Left forelimb (tissue), 1 donor: ENCODE measurements around the gene HMCN2.

Source experiments
- DNase-seq: peaks from one replicate; pipeline ENCODE4 v3.0.0-alpha.2; 2018; ENCODE audit warnings: low spot score

Gene HMCN2

DNA sequence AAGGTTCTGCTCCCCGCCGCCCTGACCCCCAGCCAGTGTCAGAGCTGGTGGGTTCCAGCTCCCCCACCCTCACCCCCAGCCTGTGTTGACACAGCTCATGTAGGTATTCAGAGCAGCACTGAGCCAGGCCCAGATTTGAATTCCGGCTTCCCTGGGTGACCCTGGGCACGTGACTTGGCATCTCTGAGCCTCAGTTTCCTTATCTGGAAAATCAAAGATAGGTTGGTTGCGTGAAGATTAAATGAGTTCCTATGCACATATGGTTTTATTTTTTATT is 42.0 kb downstream of the HMCN2 start:
- no peak for DNase-seq

DNA sequence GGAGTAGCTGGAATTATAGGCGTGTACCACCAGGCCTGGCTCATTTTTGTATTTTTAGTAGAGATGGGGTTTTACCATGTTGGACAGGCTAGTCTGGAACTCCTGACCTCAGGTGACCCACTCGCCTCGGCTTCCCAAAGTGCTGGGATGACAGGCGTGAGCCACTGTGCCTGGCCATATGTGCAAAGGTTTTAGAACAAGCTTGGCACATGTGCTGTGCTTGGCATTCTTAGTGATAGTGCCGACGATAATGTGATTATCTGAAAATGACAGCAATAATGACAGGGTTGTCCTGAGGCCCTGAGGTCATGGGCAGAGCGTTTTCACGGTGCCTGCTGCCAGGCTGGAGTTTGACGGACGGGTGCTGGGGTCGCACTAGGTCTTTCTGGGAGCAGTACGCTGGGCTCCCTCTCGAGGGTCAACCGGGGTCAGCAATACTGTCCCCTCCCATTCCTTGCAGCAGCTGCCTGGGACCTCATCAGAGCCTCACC is 42.6 kb downstream of the HMCN2 start:
- no peak for DNase-seq

GRCh38 chr9:130309689-130310455 is 44.3 kb downstream of the HMCN2 start:
- DNase-seq: no peak

- DNase-seq: no peak
These were observed 44.9 kb downstream of the HMCN2 start for GRCh38 chr9:130310456-130310855.

DNA sequence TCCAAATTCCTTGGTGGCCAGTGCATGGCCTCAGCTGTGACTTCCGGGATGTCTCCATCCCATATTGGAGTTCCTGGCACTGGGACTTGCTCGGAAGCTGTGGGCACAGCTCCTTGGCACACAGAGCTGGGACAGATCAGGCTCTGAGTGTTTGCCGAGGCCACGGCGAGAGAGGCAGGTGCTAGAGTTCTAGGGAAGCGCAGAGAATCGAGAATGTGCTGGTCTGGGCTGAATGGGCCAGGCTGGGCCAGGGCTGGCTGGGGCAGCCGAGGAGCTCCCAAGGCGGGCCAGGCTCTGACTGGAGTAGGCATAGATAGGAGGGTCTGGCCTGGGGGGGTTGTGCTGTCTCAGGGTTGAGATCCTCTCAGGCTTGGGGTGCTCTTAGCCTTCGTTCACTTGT is 45.4 kb downstream of the HMCN2 start:
- no peak for DNase-seq

DNA sequence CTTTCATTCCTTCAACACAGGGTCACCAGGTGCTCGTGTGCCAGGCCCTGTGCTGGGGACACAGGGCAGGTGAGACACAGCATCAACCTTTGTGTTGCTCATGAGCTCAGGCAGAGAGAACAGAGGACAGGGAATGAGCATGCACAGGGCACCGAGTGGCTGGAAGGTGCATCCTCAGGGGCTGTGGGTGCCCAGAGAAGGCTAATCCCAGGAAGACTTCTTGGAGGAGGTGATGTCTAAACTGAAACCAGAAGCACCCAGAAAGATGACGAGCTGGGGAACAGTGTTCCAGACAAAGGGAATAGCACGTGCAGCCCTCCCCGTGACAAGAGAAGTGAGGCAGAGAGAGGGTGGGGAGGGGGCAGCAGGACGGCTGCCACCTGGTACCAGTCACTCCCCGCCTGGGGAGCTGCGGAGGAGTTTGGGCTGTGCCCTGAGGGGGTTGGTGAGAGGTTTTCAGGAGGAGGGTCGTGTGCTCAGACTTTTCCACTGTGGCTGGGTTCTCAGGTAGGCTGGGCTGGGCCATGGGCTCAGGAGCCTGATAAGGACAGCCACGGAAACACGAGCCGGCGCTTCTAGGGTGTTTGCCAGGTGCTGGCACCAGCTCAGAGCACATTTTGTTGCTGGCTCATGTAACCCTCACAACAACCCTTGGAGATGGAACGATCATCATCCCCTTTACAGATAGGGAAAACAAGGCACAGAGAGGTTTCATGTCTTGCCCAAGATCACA is 46.0 kb downstream of the HMCN2 start:
- DNase-seq: no peak

DNA sequence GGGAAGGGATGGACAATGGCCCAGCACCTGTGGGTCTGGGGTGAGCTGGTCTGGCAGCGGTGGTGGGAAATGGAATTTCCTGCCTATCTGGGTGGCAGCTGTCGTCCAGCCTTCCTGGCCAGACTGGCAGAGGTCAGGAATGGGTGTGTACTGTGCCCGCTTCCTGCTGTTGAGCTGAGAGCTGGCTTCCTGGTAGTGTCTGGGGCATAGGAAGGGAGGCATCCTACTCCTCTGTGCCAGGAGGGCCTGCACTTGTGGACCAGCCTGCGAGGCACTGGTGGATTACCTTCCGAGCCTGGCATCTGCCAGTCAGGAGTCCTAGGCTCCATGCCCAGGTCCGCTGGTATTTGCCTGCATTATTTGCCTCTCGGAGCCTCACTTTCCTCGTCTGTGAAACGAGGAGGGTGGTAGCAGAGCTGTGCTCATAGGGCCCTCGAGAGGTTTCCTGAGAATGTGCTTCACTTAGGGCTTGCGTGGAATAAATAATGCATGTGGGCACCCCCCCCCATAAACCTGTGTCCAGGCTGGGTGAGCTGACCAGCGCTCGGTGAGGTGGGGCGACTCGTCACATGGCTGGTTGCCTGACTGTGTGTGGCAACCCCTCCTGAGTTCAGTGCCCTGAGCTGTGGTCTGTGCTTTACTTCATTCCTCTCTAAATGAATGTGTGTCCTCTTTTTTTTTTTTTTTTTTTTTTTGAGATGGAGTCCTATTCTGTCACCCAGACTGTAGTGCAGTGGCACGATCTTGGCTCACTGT is 47.7 kb downstream of the HMCN2 start:
- DNase-seq: no peak

DNA sequence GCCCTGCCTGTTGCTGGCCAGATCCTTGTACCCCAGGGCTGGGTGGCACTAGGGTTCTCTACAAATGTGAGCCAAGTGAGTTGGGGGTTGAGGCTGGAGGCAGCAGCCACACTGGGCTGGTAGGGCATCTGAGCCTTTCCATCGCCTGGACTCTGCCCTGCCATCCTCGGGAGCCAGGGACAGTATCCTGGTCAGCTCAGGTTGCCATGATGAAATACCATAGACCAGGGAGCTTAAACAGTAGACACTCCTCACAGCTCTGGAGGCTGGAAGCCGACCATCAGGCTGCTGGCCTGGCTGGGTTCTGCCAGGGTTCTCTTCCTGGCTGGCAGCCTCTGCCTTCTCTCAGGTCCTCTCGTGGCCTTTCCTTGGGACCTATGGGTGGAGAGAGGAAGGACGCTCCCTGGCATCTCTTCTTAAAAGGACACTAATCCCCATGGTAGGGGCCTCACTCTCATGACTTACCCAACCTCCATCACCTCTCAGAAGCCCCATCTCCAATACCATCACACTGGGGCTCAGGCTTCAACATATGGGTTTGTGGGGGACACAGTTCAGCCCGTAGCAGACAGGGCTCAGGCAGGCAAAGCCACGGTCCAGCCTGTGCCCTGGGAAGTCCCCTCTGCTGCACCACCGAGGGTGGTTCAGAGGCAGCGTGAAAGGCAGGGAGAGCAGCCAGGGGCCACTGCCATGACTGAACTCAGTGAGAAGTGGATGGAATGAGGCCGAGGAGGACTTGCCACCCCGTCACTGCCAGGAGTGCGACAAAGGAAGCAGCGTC is 50.1 kb downstream of the HMCN2 start:
- DNase-seq: no peak

DNA sequence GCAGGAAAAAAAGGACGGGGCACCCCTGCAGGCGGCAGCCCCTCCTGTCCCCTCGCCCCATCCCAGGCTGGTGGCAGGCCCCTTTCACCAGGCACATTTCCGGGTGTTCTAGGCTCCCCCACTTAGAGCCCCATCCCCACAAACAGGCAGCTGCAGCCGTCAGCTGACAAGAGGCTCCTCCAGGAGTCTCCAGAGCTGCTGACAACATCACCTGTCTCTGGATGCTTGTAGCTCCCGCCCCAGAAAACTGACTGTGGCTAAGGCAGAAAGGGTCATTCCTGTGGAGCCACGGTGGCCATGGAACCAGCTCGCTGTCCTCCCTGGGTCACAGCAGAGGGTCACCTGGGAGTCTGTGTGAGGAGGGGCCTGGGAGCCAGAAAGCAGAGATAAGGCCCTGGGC is 50.9 kb downstream of the HMCN2 start:
- no peak for DNase-seq

GRCh38 chr9:130319300-130319699 is 53.7 kb downstream of the HMCN2 start:
- DNase-seq: no peak

DNA sequence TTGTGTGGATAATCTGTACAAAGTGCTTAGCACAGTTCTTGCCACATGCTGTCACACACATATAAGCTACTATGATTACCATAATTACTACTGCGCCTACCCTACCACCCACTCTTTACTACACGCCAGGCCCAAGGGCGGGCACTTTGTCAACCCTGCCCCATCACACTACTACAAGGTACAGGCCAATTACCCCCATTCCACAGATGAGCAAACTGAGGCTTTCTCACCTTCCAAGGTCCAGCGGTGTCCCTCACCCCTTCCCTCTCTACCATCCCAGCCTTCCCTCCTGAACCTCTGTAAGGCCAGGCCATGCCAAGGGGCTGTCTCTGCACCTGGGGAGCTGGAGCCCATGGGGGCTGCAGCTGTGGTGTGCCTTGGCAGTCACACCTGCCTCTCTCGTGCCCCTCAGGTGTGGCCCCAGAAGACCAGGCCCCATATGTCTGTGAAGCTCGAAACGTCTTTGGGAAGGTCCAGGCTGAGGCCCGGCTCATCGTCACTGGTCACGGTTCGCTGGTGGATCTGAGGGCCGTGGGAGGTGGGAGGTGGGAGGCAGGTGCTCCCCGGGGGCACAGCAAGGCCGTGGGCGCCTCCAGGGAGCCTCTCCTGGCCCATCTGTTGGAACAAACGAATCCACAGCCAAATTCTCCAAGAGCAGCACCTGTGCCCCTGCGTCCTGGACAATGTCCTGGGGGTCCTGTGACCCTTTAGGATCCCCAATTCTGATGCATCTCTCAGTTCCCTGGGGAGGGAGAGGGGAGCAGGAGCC is 54.6 kb downstream of the HMCN2 start:
- DNase-seq: no peak

GRCh38 chr9:130320723-130321481 is 55.3 kb downstream of the HMCN2 start:
- DNase-seq: no peak

- DNase-seq: no peak
These were observed 56.0 kb downstream of the HMCN2 start for GRCh38 chr9:130321539-130321938.

- DNase-seq: no peak
These were observed 57.6 kb downstream of the HMCN2 start for GRCh38 chr9:130323051-130323745.

GRCh38 chr9:130325921-130326320 is 60.4 kb downstream of the HMCN2 start:
- no peak for DNase-seq

- DNase-seq: no peak
These were observed 61.7 kb downstream of the HMCN2 start for GRCh38 chr9:130327070-130327780.

DNA sequence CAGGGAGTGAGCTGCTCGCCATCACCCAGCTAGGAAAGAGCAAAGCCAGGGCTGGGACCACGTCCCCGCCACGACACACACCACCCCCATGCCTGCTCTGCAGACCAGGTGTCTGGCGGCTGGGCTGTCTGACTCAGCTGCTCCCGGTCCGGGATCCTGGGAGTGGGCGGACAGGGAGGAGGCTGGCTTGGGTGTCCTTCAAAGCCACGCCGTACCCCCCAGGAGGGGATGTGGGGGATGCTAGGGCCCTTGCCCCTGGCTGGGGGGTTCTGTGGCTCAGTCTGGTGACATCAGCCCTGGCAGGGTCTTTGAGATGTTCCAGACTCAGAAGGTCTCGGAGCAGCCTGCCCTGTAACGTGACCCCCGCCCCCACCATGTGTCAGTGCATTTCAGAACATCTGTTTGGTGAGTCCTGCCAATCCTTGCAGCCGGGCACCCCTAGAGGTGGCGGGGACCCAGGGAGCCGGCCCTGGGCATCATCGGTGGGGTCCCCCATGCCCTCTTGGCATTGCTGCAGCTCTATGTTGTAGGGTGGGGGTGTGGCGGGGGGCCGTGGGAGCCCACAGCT is 62.3 kb downstream of the HMCN2 start:
- no peak for DNase-seq

DNA sequence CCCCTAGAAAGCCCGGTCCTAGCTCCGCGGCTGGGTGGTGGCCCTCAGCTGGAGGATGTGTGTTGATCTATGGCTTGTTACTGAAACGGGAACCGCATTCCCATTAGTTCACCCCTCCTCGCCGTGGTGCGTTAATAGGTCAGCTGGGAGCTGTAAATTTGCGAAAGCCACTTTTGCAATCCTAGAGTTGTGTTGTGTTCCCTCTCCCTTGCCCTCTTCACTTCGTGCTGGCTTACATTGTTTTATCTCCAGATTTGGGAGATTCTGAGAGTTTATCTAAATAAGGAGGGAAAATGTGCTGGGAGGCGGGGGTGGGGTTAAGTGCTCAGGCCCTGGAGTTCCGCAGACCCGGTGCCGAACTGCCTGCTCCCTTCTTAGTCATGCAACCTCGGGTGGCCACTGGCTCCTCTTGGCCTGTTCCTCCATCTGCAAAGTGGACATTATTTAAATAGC is 62.8 kb downstream of the HMCN2 start:
- DNase-seq: no peak

DNA sequence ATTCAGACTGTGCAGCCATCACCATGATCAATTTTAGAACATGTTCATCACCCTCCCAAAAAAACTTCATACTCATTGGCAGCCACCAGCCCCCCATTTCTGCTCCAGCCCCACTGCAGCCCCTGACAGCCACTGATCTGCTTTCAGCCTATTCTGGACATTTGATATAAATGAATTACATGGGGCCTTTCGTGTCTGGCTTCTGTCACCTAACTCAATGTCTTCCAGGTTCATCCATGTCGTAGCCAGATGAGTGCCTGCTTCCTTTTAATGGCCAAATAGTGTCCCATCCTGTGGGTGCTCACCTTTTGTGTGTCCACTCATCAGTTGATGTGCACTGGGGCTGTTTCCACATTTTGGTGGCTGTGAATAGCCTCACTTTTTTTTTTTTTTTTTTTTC is 63.5 kb downstream of the HMCN2 start:
- no peak for DNase-seq
